ENCODE measurements around the gene TSSK3.

The TSSK3 gene

DNA sequence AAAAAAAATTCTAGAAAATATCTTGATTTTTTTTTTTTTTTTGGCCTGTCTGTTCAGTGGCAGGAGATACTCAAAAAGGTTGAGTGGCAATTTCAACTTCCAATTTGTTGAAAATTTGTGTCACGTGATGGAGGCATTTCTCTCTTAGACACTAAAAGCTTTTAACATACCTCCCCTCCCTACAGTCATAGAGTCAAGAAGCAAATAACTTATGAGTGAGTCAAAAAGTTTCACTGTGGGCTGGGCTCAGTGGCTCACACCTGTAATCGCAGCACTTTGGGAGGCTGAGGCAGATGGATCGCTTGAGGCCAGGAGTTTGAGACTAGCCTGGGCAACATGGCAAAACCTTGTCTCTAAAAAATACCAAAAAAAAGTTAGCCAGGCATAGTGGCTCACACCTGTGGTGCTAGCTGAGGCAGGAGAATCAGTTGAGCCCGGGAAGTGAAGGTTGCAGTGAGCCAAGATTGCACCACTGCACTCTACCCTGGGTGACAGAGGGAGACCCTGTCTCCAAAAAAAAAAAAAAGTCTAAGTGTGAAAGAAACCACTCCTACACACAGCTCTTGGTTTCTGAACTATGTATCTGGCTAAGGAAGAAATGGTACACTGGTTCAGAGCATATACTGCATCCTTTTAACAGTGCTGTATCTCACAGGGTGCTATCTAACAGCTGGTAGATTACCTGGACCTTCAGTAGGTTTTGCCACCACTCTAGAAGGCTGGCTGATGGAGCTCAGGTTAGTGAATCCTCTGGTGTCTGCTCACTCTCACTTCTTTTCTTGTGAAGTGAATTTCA, 43.5 kb downstream of the TSSK3 start:
- no peak for DNase-seq

DNA sequence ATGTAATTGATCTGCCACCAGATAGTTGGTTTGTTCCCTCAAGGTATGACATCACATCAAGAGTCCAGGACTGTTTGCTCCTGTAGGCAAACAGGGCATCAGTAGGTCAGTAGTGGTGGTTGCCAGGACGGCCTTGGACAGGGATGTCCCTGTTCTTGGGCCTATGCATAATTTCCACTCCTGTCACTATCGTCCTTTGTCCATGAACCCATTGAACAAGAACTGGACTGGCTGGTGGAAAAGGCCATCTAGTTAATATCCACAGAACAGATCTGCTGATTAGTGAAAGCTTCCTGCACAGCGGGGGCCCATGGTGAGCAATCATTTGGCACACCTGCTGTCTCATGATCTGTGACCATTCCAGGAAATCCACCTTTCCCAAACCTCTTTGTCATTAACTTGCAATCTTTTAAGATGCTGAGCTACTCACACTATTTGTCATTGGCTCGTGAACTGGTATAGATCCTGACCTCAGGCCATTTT, 44.3 kb downstream of the TSSK3 start:
- DNase-seq, result no peak

DNA sequence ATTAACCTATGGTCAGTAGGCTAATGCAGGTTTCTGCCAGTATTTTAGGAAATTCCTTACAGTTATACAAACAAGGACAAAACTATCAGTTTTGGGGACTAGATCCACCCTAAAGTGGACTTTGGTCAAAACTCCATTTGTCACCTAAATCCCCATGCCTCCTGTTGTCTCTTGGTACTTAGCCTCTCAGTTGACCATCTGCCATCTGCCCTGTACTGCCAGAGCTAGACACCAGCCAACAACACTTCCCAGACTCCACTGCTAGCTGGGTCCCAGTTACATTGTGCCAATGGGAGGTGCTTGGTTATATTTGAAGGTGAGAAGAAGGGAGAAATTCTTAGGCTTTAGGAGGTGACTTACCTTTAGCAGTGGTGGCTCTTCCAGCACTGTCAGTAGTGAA, 48.9 kb downstream of the TSSK3 start:
- DNase-seq, result no peak

DNA sequence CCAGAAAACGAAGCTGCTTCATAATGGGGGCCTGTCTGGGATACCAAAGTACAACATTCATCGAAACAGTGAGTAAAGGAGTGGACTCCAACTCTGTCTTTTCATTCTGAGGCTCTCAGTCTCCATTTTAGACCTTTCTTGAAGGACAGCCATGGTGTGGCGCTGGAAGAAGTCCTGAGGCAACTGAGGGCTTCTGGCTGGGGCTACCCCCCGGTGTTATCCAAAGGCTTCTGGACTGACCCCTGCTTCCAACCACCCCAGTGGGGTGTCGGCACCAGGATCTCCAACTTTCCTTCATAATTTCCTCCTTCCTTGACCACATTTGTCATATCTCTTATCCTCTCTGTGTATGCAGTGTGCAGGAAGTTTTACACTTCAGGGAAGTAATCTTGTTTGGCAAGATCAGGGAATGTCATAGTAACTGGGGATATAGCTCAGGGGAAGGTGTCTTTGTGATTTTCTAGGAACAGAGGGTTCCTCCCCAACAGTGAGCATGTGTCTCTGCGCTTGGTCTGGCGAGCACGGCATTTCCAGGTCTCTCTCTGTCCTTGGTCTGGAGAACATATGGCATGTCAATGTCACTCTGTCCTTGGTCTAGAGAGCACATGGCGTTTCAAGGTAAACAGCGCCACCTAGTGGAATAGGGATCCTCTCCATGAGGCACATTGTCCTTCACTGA, 51.3 kb downstream of the TSSK3 start:
- peak; percentile 72 for DNase-seq
